Ascending aorta (tissue), 2 donors: ENCODE data around the gene WDR87. TPM values are rescaled to one million over a fixed set of nuclear protein-coding genes. Genes with fewer than 3 reads are reported as not detected.
A peak's percentile ranks its signal among the peaks of the same experiment; 100 is the strongest.

Experiments
- DNase-seq, 2 donors: peaks; one replicate each; pipeline ENCODE4 v3.0.0-alpha.2; 2019; ENCODE audit warnings: low spot score in 2 of 2
- H3K27ac ChIP-seq, 2 donors: fragments of 200-600 bp; sonication (generic); one replicate each; pipeline ENCODE4 v1.5.1; 2016 to 2017; ENCODE audit warnings: mild to moderate bottlenecking in 1 of 2
- H3K27me3 ChIP-seq: fragments of 200-600 bp; sonication (generic); one replicate; pipeline ENCODE4 v1.5.1; 2017
- H3K36me3 ChIP-seq, 2 donors: fragments of 200-600 bp; sonication (generic); one replicate each; pipeline ENCODE4 v1.5.1; 2016
- H3K4me1 ChIP-seq, 2 donors: fragments of 200-600 bp; sonication (generic); one replicate each; pipeline ENCODE4 v1.5.1; 2016 to 2017; ENCODE audit warnings: mild to moderate bottlenecking in 1 of 2
- H3K4me3 ChIP-seq, 2 donors: fragments of 200-600 bp; sonication (generic); one replicate each; pipeline ENCODE4 v1.5.1; 2016 to 2017; ENCODE audit warnings: mild to moderate bottlenecking in 1 of 2
- H3K9me3 ChIP-seq, 2 donors: fragments of 200-600 bp; sonication (generic); one replicate each; pipeline ENCODE4 v1.5.1; 2016
- intact Hi-C: fragments of 100-400 bp; cut with DNase I; formaldehyde crosslinking; loops from one replicate; pipeline ENCODE4 v1.15.1; 2023
- total RNA-seq: library from RNA; depleted of rRNA; stranded (reverse); fragments of >200 nt; gene quantifications from one replicate; pipeline ENCODE4 v1.1.0, GENCODE V29; 2016
- TF ChIP-seq, protein P1 (sequence below), 3 experiments: fragments of 200-600 bp in 2 of 3; fragments of 450-650 bp in 1 of 3; sonication (generic) in 2 of 3; IDR thresholded peaks; one replicate each; pipeline ENCODE4 v1.5.1; 2016 to 2019; ENCODE audit warnings: antibody characterized with exemption in 3 of 3, mild to moderate bottlenecking in 1 of 3, moderate library complexity in 1 of 3

Gene WDR87
- total RNA-seq, 1 donor from 2014 or later = not detected

GRCh38 chr19:37943480-37943879 lies 37.1 kb upstream of the WDR87 start:
- DNase-seq = peak in 1 of 2 donors; percentile 24

DNA sequence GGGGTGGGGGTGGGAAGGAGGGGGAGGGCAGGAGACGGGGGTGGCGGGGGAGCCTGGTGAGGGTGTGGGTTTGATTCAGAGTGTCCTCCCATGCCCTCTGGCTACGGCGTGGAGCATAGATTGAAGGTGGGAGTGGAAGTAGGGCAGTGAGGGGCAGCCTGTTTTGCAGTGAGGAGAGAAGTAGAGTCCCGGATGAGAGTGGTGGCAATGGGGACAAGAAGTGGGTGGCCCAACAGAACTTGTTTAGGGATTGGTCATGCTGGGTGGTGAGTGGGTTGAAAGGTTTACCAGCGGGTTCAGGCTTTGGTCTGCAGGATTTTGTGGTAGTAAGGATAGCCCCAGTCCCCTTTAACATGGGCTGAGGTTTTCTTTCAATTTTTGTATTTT lies 36.1 kb upstream of the WDR87 start:
- no peaks in the 10 kb centered on the region for H3K9me3 ChIP-seq
- intact Hi-C loops = no loop called here
- TF ChIP-seq, protein P1, sequence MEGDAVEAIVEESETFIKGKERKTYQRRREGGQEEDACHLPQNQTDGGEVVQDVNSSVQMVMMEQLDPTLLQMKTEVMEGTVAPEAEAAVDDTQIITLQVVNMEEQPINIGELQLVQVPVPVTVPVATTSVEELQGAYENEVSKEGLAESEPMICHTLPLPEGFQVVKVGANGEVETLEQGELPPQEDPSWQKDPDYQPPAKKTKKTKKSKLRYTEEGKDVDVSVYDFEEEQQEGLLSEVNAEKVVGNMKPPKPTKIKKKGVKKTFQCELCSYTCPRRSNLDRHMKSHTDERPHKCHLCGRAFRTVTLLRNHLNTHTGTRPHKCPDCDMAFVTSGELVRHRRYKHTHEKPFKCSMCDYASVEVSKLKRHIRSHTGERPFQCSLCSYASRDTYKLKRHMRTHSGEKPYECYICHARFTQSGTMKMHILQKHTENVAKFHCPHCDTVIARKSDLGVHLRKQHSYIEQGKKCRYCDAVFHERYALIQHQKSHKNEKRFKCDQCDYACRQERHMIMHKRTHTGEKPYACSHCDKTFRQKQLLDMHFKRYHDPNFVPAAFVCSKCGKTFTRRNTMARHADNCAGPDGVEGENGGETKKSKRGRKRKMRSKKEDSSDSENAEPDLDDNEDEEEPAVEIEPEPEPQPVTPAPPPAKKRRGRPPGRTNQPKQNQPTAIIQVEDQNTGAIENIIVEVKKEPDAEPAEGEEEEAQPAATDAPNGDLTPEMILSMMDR (IDR thresholded peaks at IDR 0.05) = no peak

More at GRCh38 chr19:37943480-37943879, 37.1 kb upstream of the WDR87 start:
- H3K27ac ChIP-seq = no peak overlapping the region
- TF ChIP-seq, protein P1 (IDR thresholded peaks at IDR 0.05) = no peak
- intact Hi-C loops = no loop called here
- H3K4me3 ChIP-seq = no peak overlapping the region
- H3K27me3 ChIP-seq = no peaks in the 10 kb centered on the region
- no peaks in the 10 kb centered on the region for H3K4me1 ChIP-seq
- H3K36me3 ChIP-seq = no peaks in the 10 kb centered on the region
- H3K9me3 ChIP-seq = no peaks in the 10 kb centered on the region

DNA sequence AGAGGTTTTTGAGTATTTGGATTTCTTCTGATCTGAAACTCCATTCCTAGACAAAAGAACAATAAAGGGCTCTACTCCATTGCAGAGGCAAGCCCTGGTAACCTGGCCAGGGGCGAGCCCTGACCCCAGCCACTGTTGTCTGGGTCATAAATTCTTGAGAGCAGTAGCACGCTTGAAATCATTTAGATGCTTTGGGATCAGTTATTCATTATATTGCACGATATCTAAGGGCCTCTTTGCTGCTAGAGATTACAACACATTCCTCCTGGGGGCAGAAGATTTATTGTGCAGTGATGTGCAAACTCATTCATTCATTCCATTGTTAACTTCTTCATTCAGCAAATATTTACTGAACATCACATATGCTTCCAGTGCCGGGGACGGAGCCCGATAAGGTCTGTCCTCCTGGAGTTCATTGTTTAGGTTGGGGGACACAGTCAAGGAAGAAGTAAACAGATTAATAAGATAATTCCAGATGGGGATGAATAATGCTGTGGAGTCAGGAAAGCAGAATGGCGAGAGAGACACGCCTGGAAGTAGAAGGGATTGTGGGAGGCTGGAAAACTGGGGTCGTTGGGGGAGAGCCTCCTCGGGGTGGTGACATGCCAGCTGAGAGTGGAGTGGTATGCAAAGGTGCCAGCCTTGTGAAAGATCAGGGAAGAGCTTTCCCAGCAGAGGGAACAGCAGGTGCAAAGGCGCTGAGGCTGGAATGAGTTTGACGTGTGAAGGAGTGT lies 35.6 kb upstream of the WDR87 start:
- TF ChIP-seq, protein P1 (IDR thresholded peaks at IDR 0.05) = no peak
- no peaks in the 10 kb centered on the region for H3K27me3 ChIP-seq
- intact Hi-C loops = no loop called here
- peak in 1 of 2 donors; percentile 16 for DNase-seq
- H3K9me3 ChIP-seq = no peaks in the 10 kb centered on the region
- no peak overlapping the region for H3K4me3 ChIP-seq
- H3K27ac ChIP-seq = no peak overlapping the region
- H3K4me1 ChIP-seq = no peaks in the 10 kb centered on the region
- H3K36me3 ChIP-seq = no peaks in the 10 kb centered on the region

More for the DNA sequence above, 36.1 kb upstream of the WDR87 start:
- Histone ChIP-seq H3K27me3 (no peaks in the 10 kb centered on the region), H3K36me3 (no peaks in the 10 kb centered on the region), H3K27ac (no peak overlapping the region), H3K4me3 (no peak overlapping the region), H3K4me1 (no peaks in the 10 kb centered on the region)
- DNase-seq = no peak

DNA sequence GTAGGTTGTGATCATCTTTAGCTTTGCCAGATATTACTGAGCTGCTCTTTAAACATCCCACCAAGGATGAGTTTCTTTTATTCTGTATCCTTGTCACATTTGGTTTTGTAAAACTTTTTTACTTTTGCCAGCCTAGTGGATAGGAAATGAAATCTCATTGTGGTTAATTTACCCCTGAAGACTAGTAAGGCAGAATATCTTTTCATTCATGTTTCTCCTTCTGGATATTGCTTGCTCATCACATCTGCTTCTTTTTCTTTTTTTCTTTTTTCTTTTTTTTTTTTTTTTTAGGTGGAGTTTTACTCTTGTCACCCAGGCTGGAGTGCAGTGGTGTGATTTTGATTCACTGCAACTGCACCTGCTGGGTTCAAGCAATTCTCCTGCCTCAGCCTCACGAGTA lies 32.0 kb upstream of the WDR87 start:
- intact Hi-C loops = no loop called here

DNA sequence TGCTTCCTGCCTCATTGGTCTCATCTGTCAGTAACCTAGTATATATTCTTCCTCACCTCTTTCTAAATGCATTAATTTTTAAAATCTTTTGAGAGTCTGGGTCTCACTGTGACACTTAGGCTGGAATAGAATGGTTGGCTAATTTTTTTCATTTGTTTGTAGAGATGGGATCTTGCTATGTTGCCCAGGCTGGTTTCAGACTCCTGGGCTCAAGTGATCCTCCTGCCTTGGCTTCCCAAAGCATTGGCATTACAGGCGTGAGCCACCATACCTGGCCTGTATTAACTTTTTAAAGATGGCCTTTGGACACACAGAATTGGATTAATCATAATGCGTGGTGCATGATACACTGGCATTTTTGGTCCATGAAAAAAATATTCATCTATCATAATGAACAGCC lies 30.5 kb upstream of the WDR87 start:
- no peaks in the 10 kb centered on the region for H3K27me3 ChIP-seq
- H3K4me1 ChIP-seq = peaks cover 0 to 3% of the 10 kb centered on the region in 2 donors
- H3K9me3 ChIP-seq = peaks cover 0 to 10% of the 10 kb centered on the region in 2 donors
- no peak for DNase-seq
- intact Hi-C loops = no loop called here
- TF ChIP-seq, protein P1 (IDR thresholded peaks at IDR 0.05) = no peak
- no peaks in the 10 kb centered on the region for H3K36me3 ChIP-seq
- no peak overlapping the region for H3K4me3 ChIP-seq
- no peak overlapping the region for H3K27ac ChIP-seq

More for the DNA sequence above, 32.0 kb upstream of the WDR87 start:
- DNase-seq = no peak
- Histone ChIP-seq H3K27ac (no peak overlapping the region), H3K27me3 (no peaks in the 10 kb centered on the region), H3K9me3 (peaks cover 0 to 10% of the 10 kb centered on the region in 2 donors), H3K4me1 (no peaks in the 10 kb centered on the region), H3K36me3 (no peaks in the 10 kb centered on the region), H3K4me3 (no peak overlapping the region)
- TF ChIP-seq, protein P1 (IDR thresholded peaks at IDR 0.05) = no peak
